Adrenal gland (tissue), 12 donors: Measurements from ENCODE around the gene HIVEP3. TPM values are rescaled to one million over a fixed set of nuclear protein-coding genes. Genes with fewer than 3 reads are reported as not detected.

Experiments
- DNase-seq, 7 donors: peaks; one replicate each; pipeline ENCODE4 v3.0.0-alpha.2; 2019 to 2020
- H3K27ac ChIP-seq, 5 donors: fragments of 200-600 bp; sonication (generic) in 4 of 5; 1 replicate in 3 of 5; 2 replicates in 2 of 5; pipeline versions ENCODE4 v1.5.1 to v1.8.0; 2016 to 2020; ENCODE audit warnings: mild to moderate bottlenecking in 1 of 5
- H3K27me3 ChIP-seq: fragments of 200-600 bp; 2 replicates; pipeline ENCODE4 v1.8.0; 2021
- H3K36me3 ChIP-seq, 2 donors: fragments of 200-600 bp; replicated peaks in 1 of 2; 1 replicate in 1 of 2; 2 replicates in 1 of 2; pipeline versions ENCODE4 v1.5.1 to v1.8.0; 2018 to 2022
- H3K4me1 ChIP-seq, 2 donors: fragments of 200-600 bp; replicated peaks in 1 of 2; 1 replicate in 1 of 2; 2 replicates in 1 of 2; pipeline versions ENCODE4 v1.5.1 to v1.8.0; 2018 to 2021
- H3K4me3 ChIP-seq, 4 donors: fragments of 200-600 bp; sonication (generic) in 3 of 4; one replicate each; pipeline ENCODE4 v1.5.1; 2016 to 2018
- H3K9me3 ChIP-seq, 3 donors: fragments of 200-600 bp; sonication (generic) in 1 of 3; replicated peaks in 1 of 3; 1 replicate in 2 of 3; 2 replicates in 1 of 3; pipeline versions ENCODE4 v1.5.1 to v1.8.0; 2016 to 2021
- CTCF ChIP-seq, 6 experiments: fragments of 450-650 bp in 4 of 6; fragments of 200-600 bp in 2 of 6; sonication (generic) in 1 of 6; IDR thresholded peaks; 1 replicate in 5 of 6; 2 replicates in 1 of 6; pipeline versions ENCODE4 v1.5.1 to v1.8.0; 2016 to 2021; ENCODE audit warnings: antibody characterized with exemption in 6 of 6, mild to moderate bottlenecking in 2 of 6, moderate library complexity in 1 of 6
- POLR2A ChIP-seq, 2 donors: fragments of 450-650 bp; IDR thresholded peaks; one replicate each; pipeline ENCODE4 v1.6.1; 2017; ENCODE audit warnings: antibody characterized with exemption in 2 of 2, mild to moderate bottlenecking in 2 of 2, moderate library complexity in 1 of 2
- WGBS, 4 donors: extraction: QIAGEN DNeasy Blood & Tissue Kit in 2 of 4; methylation state at CpG; one replicate each; pipeline versions ENCODE4 v1.1.5 to v1.1.7; 2013 to 2017; 5-methylcytosine and 5-hydroxymethylcytosine counted together
- intact Hi-C, 2 donors: fragments of 100-400 bp; cut with DNase I; formaldehyde crosslinking; loops; one replicate each; pipeline versions ENCODE4 v1.14.1 to v1.15.0; 2022 to 2023
- polyA plus RNA-seq, 3 donors: library from polyadenylated mRNA; stranded (reverse); fragments of 200-250 nt in 2 of 3; fragments of 350-450 nt in 1 of 3; fragmentation: Illumina TruSeq in 1 of 3; extraction: RNeasy Lipid Tissue Mini Kit (QIAGEN cat#74804) in 1 of 3; gene quantifications; one replicate each; pipeline ENCODE4 v1.2.3, GENCODE V29; 2013 to 2014
- total RNA-seq, 9 donors: library from RNA; depleted of rRNA in 4 of 9; stranded (reverse); fragments of >200 nt in 4 of 9; fragments of 120-200 nt in 1 of 9; fragmentation: NEBNext Ultra II Directional in 1 of 9; extraction: Animal tissue kit (Norgen Biotek cat#: 25700) in 1 of 9; gene quantifications; one replicate each; pipeline versions ENCODE4 v1.1.0 to v1.2.4, GENCODE V29; 2013 to 2023
- donor health status: healthy with polysubstance abuse.
- donor health status: Bipolar disorder and iron deficiency.
- donor health status: DM: yes; HTN: yes; CAD: no.
- donor health status: DM: no; HTN: no; CAD: no.
- donor health status: DM: no; HTN: no; CAD: no.
- donor health status: DM: yes; HTN: yes; CAD: no.

The HIVEP3 gene
- total and polyA plus RNA-seq, 12 donors: 3.2 to 7.7 (median 7.0) TPM

DNA sequence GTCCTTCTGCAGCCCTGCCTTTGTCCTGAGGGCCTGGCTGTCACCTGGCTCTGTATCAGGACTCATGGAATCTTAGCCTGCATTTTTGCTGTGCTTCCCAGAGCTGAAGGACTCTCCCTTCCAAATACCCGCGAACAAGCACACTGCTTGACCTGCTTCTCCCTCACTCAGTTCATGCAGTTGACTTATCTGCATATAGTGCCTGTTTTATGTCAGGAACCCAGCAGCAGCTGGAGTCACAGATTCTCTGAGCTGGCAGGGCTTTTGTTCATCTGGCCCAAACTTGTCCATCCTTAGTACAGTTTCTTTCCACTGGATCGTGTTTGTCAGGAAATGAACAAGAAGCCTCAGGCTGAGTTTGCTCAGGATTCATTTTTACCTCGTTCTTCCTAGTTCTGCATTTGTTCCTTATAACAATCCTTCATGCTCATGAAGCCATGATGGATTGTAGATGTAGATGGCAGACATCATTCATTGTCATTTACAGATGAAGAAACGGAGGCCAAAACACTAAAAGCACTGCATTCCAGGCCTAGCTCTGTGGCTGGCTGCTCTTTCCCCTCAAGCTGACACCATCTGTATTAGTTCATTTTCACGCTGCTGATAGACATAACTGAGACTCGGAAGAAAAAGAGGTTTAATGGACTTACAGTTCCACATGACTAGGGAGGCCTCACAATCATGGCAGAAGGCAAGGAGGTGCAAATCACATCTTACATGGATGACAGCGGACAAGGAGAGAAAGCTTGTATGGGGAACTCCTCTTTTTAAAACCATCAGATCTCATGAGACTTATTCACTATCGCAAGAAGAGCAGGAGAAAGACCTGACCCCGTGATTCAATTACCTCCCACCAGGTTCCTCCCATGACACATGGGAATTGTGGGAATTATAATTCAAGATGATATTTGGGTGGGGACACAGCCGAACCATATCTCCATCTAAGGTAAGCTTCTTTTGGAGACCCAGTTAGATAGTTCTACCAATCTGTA is 150.9 kb downstream of the HIVEP3 start:
- no peaks in the 10 kb centered on the region for H3K36me3 ChIP-seq
- DNase-seq: no peak
- H3K27me3 ChIP-seq: no peaks in the 10 kb centered on the region
- peak overlapping the region in 2 of 5 donors; percentile 21 to 43 for H3K27ac ChIP-seq
- WGBS, 4 donors: 59 to 71% (median 66%) methylated on average over 11 of the region's 11 CpGs
- intact Hi-C loops: no loop called here
- peaks cover 0 to 43% of the 10 kb centered on the region in 2 donors for H3K4me1 ChIP-seq
- TF ChIP-seq CTCF (IDR thresholded peaks at IDR 0.05): no peak
- H3K4me3 ChIP-seq: no peak overlapping the region
- no peaks in the 10 kb centered on the region for H3K9me3 ChIP-seq

DNA sequence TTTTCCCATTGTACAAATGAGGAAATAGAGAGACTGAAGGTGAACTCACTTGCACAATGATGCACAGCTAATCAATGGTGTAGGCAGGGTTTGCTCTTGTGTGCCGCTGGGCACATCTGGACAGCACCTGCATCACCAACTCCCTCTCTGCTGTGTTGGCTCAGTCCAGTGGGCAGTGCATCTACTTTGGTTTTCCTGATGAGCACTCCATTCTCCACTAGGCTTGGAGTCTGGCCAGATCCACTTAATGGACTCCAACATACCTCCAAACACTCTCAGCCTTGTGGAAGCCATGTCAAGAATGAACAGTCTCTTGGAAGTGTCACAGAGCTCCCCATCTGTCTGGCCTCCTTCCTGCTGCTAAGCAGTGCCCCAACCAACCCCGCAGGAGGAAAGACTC is 152.2 kb downstream of the HIVEP3 start:
- TF ChIP-seq POLR2A (IDR thresholded peaks at IDR 0.05) (no peak), CTCF (IDR thresholded peaks at IDR 0.05) (no peak)
- peaks cover 0 to 38% of the 10 kb centered on the region in 2 donors for H3K4me1 ChIP-seq
- intact Hi-C loops: no loop called here

DNA sequence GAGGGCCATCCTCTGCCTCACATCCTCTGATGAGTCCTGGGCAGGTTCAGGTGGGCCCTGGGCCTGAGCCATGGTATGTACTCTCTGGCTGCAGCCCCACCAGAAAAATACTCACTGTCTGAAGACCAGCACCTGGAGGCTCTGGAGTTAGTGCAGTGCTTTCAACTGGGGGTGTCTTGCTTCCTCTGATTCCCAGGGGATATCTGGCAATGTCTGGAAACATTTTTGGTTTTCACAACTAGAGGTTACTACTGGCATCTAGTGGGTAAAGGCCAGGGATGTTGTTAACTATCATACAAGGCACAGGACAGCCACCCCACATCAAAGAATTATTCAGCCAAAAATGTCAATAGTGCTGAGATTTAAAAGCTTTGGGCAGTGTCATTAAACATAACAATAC is 152.7 kb downstream of the HIVEP3 start:
- DNase-seq: no peak
- Histone ChIP-seq H3K27ac (no peak overlapping the region), H3K36me3 (no peaks in the 10 kb centered on the region), H3K4me3 (no peak overlapping the region), H3K4me1 (peaks cover 0 to 38% of the 10 kb centered on the region in 2 donors), H3K27me3 (no peaks in the 10 kb centered on the region), H3K9me3 (no peaks in the 10 kb centered on the region)
- TF ChIP-seq CTCF (IDR thresholded peaks at IDR 0.05) (no peak), POLR2A (IDR thresholded peaks at IDR 0.05) (no peak)
- intact Hi-C loops: no loop called here

More for the DNA sequence above, 152.2 kb downstream of the HIVEP3 start:
- no peaks in the 10 kb centered on the region for H3K27me3 ChIP-seq
- DNase-seq: no peak
- no peak overlapping the region for H3K4me3 ChIP-seq
- WGBS, 4 donors: 79 to 96% (median 89%) methylated on average over 2 of the region's 2 CpGs
- H3K9me3 ChIP-seq: no peaks in the 10 kb centered on the region
- no peaks in the 10 kb centered on the region for H3K36me3 ChIP-seq
- peak overlapping the region in 1 of 5 donors; percentile 43 for H3K27ac ChIP-seq

DNA sequence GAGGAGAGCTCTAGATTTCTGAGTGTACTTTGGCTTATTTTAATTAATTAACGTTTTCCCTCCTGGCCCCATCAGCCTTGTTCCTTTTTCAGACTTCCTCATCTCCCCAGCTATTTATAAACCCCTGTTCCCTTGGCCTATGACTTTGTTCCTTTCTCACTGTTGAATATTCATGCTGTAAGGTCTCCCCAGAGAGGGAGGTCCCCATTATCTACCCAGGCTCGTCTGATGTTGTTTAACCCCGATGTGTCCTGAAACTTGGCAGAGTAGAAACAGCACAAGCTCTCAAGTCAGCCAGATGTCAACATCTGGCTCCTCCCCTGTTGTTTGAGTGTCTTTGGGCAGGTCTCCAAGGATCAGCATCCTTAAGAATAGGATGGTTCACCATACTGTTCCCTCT is 153.6 kb downstream of the HIVEP3 start:
- Histone ChIP-seq H3K4me3 (no peak overlapping the region), H3K9me3 (no peaks in the 10 kb centered on the region), H3K4me1 (peaks cover 0 to 38% of the 10 kb centered on the region in 2 donors), H3K27ac (peak overlapping the region in 1 of 5 donors; percentile 67), H3K36me3 (no peaks in the 10 kb centered on the region), H3K27me3 (no peaks in the 10 kb centered on the region)
- no peak for TF ChIP-seq CTCF (IDR thresholded peaks at IDR 0.05)
- no peak for DNase-seq
- intact Hi-C loops: no loop called here
- 28 to 45% (median 33%) methylated on average over 3 of the region's 3 CpGs for WGBS, 4 donors
